Raji (cell line): ENCODE results near the gene GPR18.

Experiments used
- POLR2A ChIP-seq: IDR thresholded peaks from 2 replicates; pipeline ENCODE4 v1.6.1; 2011; ENCODE audit warnings: low read depth, low read length, control low read depth; ENCODE audit not compliant: insufficient read depth

Gene GPR18

GRCh38 chr13:99258210-99258860 lies at the start of gene GPR18:
Gene GPR18 (minus strand): TSS chr13:99258379. CDS start chr13:99255872, 2,507 bp downstream.
- no peak for TF ChIP-seq POLR2A

GRCh38 chr13:99307648-99308339 lies 49.6 kb upstream of the GPR18 start:
- no peak for TF ChIP-seq POLR2A

- no peak for TF ChIP-seq POLR2A
These were observed 49.1 kb upstream of the GPR18 start, which contains the start of gene GPR183 for GRCh38 chr13:99307247-99307646. Gene GPR183 (minus strand): TSS chr13:99307399. CDS start chr13:99296145, 11,254 bp downstream.

GRCh38 chr13:99305566-99305965 lies 47.4 kb upstream of the GPR18 start:
- no peak for TF ChIP-seq POLR2A

- no peak for TF ChIP-seq POLR2A
These were observed 47.0 kb upstream of the GPR18 start for GRCh38 chr13:99305158-99305557.

GRCh38 chr13:99304541-99304940 lies 46.4 kb upstream of the GPR18 start:
- no peak for TF ChIP-seq POLR2A

- TF ChIP-seq POLR2A, result no peak
These were observed 45.8 kb upstream of the GPR18 start for GRCh38 chr13:99303863-99304521.

- TF ChIP-seq POLR2A, result no peak
These were observed 44.7 kb upstream of the GPR18 start for GRCh38 chr13:99302637-99303505.

GRCh38 chr13:99301913-99302636 lies 43.9 kb upstream of the GPR18 start:
- TF ChIP-seq POLR2A, result no peak

GRCh38 chr13:99301056-99301838 lies 43.1 kb upstream of the GPR18 start:
- TF ChIP-seq POLR2A, result no peak

GRCh38 chr13:99299920-99300341 lies 41.8 kb upstream of the GPR18 start:
- no peak for TF ChIP-seq POLR2A

GRCh38 chr13:99299256-99299919 lies 41.2 kb upstream of the GPR18 start:
- TF ChIP-seq POLR2A, result no peak

- no peak for TF ChIP-seq POLR2A
These were observed 39.9 kb upstream of the GPR18 start for GRCh38 chr13:99298056-99298455.
